ENCODE measurements around the gene ZNF397.
"Not testable (repeated sequence)": the region's sequence is repeated elsewhere in the genome, so short reads cannot be mapped to it uniquely, and the experiment has no call there.

The ZNF397 gene

GRCh38 chr18:35240664-35241447 lies at the start of gene ZNF397:
Gene ZNF397, plus strand, starts transcription at chr18:35241034. Its CDS starts 1,437 bp downstream, at chr18:35242471.
- peak; percentile 94 for DNase-seq (ENCODE audit: low read depth)

GRCh38 chr18:35191698-35192025 lies 49.2 kb upstream of the ZNF397 start:
- DNase-seq (ENCODE audit: low read depth) = no peak

GRCh38 chr18:35192415-35192814 lies 48.4 kb upstream of the ZNF397 start:
- DNase-seq (ENCODE audit: low read depth) = no peak

DNA sequence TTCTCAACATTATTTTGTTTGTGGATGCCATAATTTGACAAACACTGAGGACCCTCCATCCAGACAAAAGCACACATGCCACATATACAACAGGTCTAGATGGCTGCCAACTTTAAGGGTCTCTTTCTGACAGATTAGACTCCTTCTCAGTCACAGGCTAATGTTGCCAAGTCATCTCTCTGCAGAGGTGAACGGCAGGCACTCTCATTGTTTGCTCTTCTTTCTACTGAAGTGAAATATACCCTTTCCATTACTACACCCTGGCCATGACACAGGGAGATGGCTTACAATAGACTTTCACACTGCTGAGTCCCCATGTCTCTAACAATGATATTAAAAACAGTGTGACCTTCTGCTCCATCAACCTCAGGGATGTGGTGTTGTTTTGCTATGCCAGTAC lies 47.5 kb upstream of the ZNF397 start:
- DNase-seq (ENCODE audit: low read depth) = no peak

GRCh38 chr18:35197296-35197695 lies 43.5 kb upstream of the ZNF397 start:
- no peak for DNase-seq (ENCODE audit: low read depth)

DNA sequence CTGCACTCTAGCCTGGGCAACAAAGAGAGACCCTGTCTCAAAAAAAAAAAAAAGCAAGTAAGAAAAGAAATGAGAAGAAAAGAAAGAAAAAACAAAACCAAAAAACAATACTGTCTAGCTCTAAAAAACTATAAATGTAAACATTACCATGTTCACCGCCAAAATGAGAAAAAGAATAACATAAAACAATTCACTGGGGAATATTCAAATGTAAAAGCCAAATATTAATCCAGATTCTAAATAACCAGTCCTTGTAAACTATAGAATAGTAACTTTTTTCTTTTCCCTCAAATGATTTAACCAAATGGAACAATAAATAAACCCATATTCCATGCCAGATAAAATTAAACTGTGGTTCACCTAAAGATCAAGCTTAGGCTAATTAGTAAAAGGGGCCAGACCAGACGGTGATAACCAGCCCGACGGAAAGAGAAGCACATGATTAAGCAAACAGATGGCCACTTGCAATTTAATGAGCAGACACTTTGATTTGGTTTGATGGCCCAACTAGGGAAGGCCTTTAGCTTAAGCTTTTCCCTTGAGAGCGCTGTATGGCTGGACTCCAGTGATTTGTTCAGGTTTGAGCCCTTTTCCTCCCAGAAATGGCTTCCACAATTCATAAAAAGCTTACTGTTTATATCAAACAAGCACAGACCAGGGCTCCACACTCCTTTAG lies 39.4 kb upstream of the ZNF397 start:
- no peak for DNase-seq (ENCODE audit: low read depth)

DNA sequence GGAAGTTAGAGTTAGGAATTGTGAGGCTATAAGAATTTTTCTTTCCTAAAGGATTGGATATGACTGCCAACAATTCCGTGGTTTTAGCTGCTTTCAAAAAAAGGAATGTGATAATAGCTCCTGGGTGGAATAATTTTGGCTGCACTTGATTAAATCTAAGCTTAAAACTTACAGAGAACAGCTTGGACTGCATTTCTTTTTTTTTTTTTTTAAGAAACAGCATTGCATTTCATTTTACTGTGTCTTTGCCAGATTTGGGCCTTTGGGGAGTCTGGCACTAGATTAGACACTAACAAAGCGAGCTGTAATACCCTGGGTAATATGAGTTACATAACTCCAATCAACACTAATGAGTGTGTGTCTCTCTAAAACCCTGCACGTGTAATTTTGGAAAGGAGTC lies 37.8 kb upstream of the ZNF397 start:
- no peak for DNase-seq (ENCODE audit: low read depth)

DNA sequence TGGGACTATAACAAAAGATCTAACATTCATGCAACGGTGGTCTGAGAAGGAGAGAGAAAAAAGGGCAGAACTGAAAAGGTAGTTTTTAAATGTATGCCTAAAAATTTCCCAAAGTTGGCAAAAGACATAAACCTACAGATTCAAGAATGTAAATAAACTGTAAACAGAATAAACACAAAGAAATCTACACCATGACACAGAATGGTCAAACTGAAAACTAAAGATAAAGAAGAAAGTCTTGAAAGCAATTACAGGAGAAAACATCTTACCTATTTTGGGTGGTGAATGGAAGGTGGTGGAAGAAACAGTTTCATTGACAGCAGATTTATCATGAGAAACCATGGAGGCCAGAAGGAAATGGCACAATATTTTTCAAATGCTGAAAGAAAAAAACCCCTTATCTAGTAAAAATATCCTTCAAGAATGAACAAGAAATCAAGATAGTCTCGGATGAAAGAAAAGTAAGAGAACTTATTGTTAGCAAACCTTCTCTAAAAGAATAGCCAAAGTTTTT lies 35.6 kb upstream of the ZNF397 start:
- DNase-seq (ENCODE audit: low read depth) = no peak

DNA sequence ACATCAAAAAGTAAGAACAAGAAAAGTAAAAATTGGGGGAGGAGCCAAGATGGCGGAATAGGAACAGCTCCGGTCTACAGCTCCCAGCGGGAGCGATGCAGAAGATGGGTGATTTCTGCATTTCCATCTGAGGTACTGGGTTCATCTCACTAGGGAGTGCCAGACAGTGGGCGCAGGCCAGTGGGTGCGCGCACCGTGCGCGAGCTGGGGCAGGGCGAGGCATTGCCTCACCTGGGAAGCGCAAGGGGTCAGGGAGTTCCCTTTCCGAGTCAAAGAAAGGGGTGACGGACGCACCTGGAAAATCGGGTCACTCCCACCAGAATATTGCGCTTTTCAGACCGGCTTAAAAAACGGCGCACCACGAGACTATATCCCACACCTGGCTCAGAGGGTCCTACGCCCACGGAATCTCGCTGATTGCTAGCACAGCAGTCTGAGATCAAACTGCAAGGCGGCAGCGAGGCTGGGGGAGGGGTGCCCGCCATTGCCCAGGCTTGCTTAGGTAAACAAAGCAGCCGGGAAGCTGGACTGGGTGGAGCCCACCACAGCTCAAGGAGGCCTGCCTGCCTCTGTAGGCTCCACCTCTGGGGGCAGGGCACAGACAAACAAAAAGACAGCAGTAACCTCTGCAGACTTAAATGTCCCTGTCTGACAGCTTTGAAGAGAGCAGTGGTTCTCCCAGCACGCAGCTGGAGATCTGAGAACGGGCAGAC lies 34.9 kb upstream of the ZNF397 start:
- not testable (repeated sequence) for DNase-seq (ENCODE audit: low read depth)

DNA sequence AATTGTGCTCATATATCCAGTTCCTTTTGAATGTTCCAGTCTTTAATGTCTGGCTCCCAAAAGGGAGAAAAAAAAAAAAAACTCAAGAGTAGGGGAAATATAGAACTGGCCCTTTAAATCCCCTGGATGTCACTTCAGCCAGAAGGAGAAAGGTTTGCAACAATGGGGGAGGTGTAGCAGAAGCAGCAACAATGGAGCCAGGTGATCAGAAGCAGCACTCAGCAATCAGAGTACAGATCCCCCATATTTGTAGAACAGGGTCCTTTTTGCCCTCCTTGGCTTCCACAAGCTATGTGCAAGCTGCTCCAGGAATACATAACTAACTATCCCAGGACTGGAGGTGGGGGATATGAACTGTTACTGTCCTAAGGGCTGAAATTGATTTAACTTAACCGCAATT lies 25.8 kb upstream of the ZNF397 start:
- DNase-seq (ENCODE audit: low read depth) = no peak

- not testable (repeated sequence) for DNase-seq (ENCODE audit: low read depth)
Measured at GRCh38 chr18:35216611-35217010, 24.2 kb upstream of the ZNF397 start.

DNA sequence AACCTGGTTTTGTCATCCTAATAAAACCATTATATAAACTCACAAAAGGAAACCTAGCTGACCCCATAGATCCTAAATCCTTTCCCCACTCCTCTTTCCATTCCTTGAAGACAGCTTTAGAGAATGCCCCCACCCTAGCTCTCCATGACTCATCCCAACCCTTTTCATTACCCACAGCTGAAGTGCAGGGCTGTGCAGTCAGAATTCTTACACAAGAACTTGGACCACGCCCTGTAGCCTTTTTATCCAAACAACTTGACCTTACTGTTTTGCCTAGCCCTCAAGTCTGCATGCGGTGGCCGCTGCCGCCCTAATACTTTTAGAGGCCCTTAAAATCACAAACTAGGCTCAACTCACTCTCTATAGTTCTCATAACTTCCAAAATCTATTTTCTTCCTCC lies 21.5 kb upstream of the ZNF397 start:
- DNase-seq (ENCODE audit: low read depth) = not testable (repeated sequence)

DNA sequence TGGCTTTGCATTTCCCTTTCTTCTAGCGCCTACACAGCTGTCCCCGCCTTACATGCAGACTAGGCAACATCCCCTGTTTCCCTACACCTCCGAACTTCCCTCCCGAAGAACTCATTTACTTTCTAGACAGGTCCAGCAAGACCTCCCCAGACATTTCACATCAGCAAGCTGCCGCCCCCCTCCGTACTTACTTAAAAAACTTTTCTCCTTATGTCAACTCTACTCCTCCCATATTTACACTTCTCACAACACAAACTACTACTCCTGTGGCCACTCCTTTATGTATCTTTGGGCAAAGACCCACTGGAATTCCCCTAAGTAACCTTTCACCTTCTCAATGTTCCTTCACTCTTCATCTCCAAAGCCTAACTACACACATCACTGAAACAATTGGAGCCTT lies 20.4 kb upstream of the ZNF397 start:
- no peak for DNase-seq (ENCODE audit: low read depth)

DNA sequence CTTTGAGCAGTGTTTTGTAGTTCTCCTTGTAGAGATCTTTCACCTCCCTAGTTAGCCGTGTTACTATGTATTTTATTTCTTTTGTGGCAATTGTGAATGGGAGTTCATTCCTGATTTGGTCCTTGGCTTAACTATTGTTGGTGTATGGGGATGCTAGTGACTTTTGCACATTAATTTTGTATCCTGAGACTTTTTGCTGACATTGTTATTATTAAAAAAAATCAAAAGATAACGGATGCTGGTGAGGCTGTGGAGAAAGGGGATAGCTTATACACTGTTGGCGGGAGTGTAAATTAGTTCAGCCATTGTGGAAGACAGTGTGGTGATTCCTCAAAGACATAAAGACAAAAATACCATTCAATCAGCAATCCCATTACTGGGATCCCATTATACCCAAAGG lies 17.0 kb upstream of the ZNF397 start:
- no peak for DNase-seq (ENCODE audit: low read depth)

DNA sequence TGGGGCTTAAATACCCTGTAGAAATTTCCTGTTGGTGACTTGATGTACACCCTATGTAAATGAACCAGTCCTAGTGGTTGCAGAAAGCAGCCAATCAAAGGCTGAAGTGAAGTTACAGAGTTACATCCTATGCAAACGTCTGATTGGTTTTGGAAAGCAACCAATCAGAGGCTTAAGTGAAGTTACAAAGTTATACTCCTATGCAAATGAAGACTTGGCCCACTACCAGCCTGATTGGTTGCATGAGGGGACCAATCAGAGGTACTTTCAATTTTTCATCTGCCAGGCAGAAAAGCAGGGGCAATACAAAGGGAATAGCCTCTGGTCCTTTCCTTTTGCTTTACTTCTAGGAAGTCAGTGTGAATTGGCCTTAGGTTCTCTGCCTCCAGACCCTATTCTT lies 13.6 kb upstream of the ZNF397 start:
- no peak for DNase-seq (ENCODE audit: low read depth)

DNA sequence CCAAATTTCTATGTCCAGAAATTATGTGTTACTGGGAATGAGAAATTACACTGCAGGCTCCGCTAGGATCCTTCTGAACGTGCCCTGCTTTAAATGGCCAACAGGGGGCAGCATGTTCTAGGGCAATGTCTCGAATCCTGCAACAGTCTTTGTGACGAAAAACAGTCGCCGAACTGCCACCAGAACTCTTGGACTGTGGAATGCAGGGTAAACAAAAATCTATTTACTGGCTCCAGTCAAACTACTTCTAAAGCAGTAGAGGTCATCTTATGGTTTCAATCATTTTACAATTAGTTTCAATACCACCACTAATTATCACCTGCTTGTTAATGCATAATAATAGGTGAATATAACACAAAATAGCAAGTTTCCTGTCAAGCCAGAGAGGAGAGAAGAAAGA lies 9.8 kb upstream of the ZNF397 start:
- DNase-seq (ENCODE audit: low read depth) = peak; percentile 59

DNA sequence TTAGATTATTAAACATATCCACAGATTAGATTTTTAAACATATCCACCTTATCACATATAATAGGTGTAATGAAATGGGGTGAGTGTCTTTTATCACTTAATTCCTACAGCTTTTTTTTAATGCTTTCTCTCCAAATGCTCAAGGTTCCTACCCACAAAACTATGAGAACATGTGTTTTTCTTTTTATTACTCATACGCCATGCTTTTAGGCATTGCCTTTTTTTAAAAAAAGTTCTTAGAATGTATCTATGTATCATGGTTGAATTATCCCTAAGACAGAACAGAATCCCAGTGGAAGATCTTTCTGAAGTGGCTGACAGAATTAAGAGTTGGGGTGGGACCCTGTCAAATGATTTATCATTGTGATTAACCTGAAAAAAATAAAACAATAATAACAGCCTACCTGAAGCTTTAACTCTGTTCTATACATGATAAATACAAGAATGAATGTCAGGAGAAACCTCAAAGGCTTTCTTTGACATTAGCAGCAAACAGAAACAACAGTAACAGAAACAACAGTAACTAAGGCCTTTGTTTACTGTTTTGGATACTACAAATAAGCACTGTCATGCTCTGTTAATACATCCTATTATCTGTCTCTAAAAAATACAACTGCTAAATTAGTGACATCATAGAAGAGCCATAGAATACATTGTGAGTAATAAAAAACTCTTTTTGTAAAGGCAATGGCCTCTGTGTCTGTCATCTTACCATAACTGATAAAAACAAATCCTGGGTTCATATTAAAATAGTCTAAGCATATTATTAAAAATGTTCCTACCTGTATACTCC lies 4.1 kb upstream of the ZNF397 start:
- no peak for DNase-seq (ENCODE audit: low read depth)

GRCh38 chr18:35239314-35239713 lies 1.5 kb upstream of the ZNF397 start:
- DNase-seq (ENCODE audit: low read depth) = no peak

DNA sequence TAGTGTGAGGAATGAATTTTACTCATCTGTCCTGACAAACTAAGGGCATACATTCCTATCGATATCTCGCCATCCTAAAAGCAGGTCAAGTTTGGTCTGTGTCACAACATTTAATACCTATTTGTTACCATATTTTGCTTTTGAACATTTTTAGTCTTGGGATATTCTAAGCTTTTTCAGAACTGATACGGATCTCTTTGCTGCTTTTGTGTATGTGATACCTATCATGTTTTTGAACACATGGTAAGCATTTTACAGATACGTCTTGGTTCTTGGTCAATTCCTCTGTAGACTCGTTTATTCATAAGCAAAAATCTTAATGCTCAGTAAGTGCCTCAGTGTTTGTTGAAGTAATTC lies 592 bp downstream of the ZNF397 start:
- DNase-seq (ENCODE audit: low read depth) = no peak

DNA sequence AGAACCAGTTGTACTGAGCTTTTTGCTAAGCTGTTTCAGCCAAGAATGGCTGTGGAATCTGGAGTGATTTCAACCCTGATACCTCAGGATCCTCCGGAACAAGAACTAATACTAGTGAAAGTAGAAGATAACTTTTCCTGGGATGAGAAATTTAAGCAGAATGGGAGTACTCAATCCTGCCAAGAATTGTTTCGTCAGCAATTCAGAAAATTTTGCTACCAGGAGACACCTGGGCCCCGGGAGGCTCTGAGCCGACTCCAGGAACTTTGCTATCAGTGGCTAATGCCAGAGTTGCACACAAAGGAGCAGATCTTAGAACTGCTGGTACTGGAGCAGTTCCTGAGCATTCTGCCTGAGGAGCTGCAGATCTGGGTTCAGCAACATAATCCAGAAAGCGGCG lies 1.6 kb downstream of the ZNF397 start:
- no peak for DNase-seq (ENCODE audit: low read depth)

GRCh38 chr18:35244671-35245070 lies 3.8 kb downstream of the ZNF397 start:
- no peak for DNase-seq (ENCODE audit: low read depth)

GRCh38 chr18:35245719-35246317 lies 5.0 kb downstream of the ZNF397 start:
- DNase-seq (ENCODE audit: low read depth) = no peak
